Measurements from ENCODE around the gene ANKRD40. TPM values are rescaled to one million over a fixed set of nuclear protein-coding genes. Genes with fewer than 3 reads are reported as not detected.

ANKRD40 gene
- total and polyA plus RNA-seq, 10 of the 15 experiments (the other 5 are each of a cell fraction or from before 2014, with no cell fraction given) = 5.9 to 21.7 (median 14.8) TPM

DNA sequence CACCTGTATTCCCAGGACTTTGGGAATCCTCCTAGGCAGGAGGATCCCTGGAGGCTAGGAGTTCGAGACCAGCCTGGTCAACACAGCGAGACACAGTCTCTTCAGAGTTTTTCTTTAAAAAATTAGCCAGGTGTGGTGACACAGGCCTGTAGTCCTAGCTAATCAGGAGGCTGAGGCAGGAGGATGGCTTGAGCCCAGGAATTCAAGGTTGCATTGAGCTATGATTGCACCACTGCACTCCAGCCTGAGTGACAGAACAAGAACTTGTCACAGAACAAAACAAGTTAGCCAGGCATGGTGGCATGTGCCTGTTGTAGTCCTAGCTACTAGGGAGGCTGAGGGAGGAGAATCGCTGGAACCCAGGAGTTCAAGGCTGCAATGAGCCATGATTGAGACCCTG lies 24.8 kb downstream of the ANKRD40 start:
- no peak for FAIRE-seq
- H2AFZ ChIP-seq (ENCODE audit: control insufficient read depth, low read depth, low read length) = no peak overlapping the region
- 9% methylated on average over 3 of the region's 3 CpGs for WGBS (ENCODE audit: insufficient coverage, insufficient replicate concordance, low lambda C conversion rate, missing lambda C conversion rate)
- H4K20me1 ChIP-seq (ENCODE audit: control insufficient read depth, insufficient read depth) = no peaks in the 10 kb centered on the region
- TF ChIP-seq ZBED1 (IDR thresholded peaks at IDR 0.05; ENCODE audit: borderline replicate concordance) = no peak
- in situ Hi-C loops (cut with MboI) = no loop called here
- BruUV-seq (replicated peaks) = no TSS peak
- no peak overlapping the region for H3K9ac ChIP-seq (ENCODE audit: control insufficient read depth, insufficient read depth, low read length)
- ChIA-PET RAD21 (ENCODE audit: unreplicated experiment) (no interaction called here), CTCF (interaction anchor here (2.5 kb wide), 1 partner anchor 12 kb away, joined by 7 read pairs; no protein-coding TSS in a partner anchor), SMC1A (ENCODE audit: uncharacterized antibody, unreplicated experiment) (interaction anchor here (0.6 kb wide), 1 partner anchor 371 kb away, joined by 3 read pairs; no protein-coding TSS in a partner anchor), POLR2A (no interaction called here)
- H3K36me3 ChIP-seq (ENCODE audit: control insufficient read depth in 2 of 2, insufficient read depth in 2 of 2, low read length in 1 of 2) = no peaks in the 10 kb centered on the region
- DNase-seq (ENCODE audit: low read depth, low spot score) = no peak
- H3K4me3 ChIP-seq = no peak overlapping the region
- no peaks in the 10 kb centered on the region for H3K4me1 ChIP-seq (ENCODE audit: control insufficient read depth, insufficient read depth, low read length)
- no peaks in the 10 kb centered on the region for H3K9me3 ChIP-seq (replicated peaks; ENCODE audit: control insufficient read depth, insufficient read depth, low read length)
- ATAC-seq = no peak
- H3K79me2 ChIP-seq (ENCODE audit: control insufficient read depth, insufficient read depth, low read length) = no peaks in the 10 kb centered on the region
- H3K27ac ChIP-seq (ENCODE audit: control insufficient read depth, insufficient read depth) = no peak overlapping the region
- no peak overlapping the region for H3K4me2 ChIP-seq (ENCODE audit: control insufficient read depth, insufficient read depth)
- intact Hi-C loops (cut with micrococcal nuclease; ENCODE audit: unreplicated experiment) = no loop called here
- H3K27me3 ChIP-seq (replicated peaks in 1 of 2; ENCODE audit: control insufficient read depth in 2 of 2, insufficient read depth in 2 of 2, low read length in 1 of 2) = no peaks in the 10 kb centered on the region; a peak in 1 of 4 replicates

DNA sequence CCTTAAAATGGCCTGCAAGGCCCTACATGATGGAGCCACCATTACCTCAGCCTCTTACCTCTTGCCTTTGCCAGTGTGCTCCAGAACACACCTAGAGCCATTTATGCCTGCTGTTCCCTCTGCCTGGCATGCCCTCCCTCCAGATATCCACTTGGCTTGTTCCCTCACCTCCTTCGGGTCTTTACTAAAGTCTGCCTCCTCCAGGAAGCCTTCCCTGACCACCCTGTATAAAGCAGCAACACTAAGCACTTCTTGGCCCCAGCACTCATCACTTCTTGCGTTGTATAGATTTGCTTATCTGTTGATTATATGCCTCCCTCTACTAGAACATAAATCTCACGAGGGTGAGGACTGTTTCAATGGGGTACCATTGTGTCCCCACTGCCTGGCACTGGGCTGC lies 25.3 kb downstream of the ANKRD40 start:
- no peaks in the 10 kb centered on the region for H3K4me1 ChIP-seq (ENCODE audit: control insufficient read depth, insufficient read depth, low read length)
- WGBS (ENCODE audit: insufficient coverage, insufficient replicate concordance, low lambda C conversion rate, missing lambda C conversion rate) = 15% methylated on average over 3 of the region's 3 CpGs
- RAD21 ChIA-PET (ENCODE audit: unreplicated experiment) = no interaction called here
- FAIRE-seq (no peak), ATAC-seq (no peak), DNase-seq (ENCODE audit: low read depth, low spot score) (no peak)
- no peak overlapping the region for H3K4me2 ChIP-seq (ENCODE audit: control insufficient read depth, insufficient read depth)
- CTCF ChIA-PET = no interaction called here
- intact Hi-C loops (cut with micrococcal nuclease; ENCODE audit: unreplicated experiment) (no loop called here), in situ Hi-C loops (cut with MboI) (no loop called here)
- BruUV-seq (replicated peaks) = no TSS peak
- H3K79me2 ChIP-seq (ENCODE audit: control insufficient read depth, insufficient read depth, low read length) = no peaks in the 10 kb centered on the region
- TF ChIP-seq CHD1 (IDR thresholded peaks at IDR 0.05; ENCODE audit: low read depth, low read length) (no peak), ZNF274 (IDR thresholded peaks at IDR 0.05; ENCODE audit: insufficient read depth, insufficient read length) (no peak), POLR2AphosphoS2 (IDR thresholded peaks at IDR 0.05; ENCODE audit: low read depth, low read length) (no peak), RCOR1 (conservative IDR thresholded peaks at IDR 0.05; ENCODE audit: low read depth, low read length) (no peak), EED (IDR thresholded peaks at IDR 0.05; ENCODE audit: low read depth) (no peak)
- TF ChIP-seq, protein P1, sequence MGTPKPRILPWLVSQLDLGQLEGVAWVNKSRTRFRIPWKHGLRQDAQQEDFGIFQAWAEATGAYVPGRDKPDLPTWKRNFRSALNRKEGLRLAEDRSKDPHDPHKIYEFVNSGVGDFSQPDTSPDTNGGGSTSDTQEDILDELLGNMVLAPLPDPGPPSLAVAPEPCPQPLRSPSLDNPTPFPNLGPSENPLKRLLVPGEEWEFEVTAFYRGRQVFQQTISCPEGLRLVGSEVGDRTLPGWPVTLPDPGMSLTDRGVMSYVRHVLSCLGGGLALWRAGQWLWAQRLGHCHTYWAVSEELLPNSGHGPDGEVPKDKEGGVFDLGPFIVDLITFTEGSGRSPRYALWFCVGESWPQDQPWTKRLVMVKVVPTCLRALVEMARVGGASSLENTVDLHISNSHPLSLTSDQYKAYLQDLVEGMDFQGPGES (IDR thresholded peaks at IDR 0.05) = no peak
- no peak overlapping the region for H3K27ac ChIP-seq (ENCODE audit: control insufficient read depth, insufficient read depth)
- no peak overlapping the region for H2AFZ ChIP-seq (ENCODE audit: control insufficient read depth, low read depth, low read length)
- POLR2A ChIA-PET = no interaction called here
- H3K36me3 ChIP-seq (ENCODE audit: control insufficient read depth in 2 of 2, insufficient read depth in 2 of 2, low read length in 1 of 2) = no peaks in the 10 kb centered on the region
- no peaks in the 10 kb centered on the region for H4K20me1 ChIP-seq (ENCODE audit: control insufficient read depth, insufficient read depth)
- SMC1A ChIA-PET (ENCODE audit: uncharacterized antibody, unreplicated experiment) = no interaction called here
- H3K9ac ChIP-seq (ENCODE audit: control insufficient read depth, insufficient read depth, low read length) = no peak overlapping the region
- no peak overlapping the region for H3K4me3 ChIP-seq
- H3K9me3 ChIP-seq (replicated peaks; ENCODE audit: control insufficient read depth, insufficient read depth, low read length) = no peaks in the 10 kb centered on the region
- no peaks in the 10 kb centered on the region; a peak in 1 of 4 replicates for H3K27me3 ChIP-seq (replicated peaks in 1 of 2; ENCODE audit: control insufficient read depth in 2 of 2, insufficient read depth in 2 of 2, low read length in 1 of 2)
